Endothelial cell of umbilical vein (primary cell): ENCODE results near the gene LSM11. TPM values are rescaled to one million over a fixed set of nuclear protein-coding genes. Genes with fewer than 3 reads are reported as not detected.

ENCODE experiments used
- BruUV-seq: library from RNA; stranded (reverse); fragments of 400-500 nt; replicated peaks from 2 replicates; lab custom pipeline; 2021; lab: Mats Ljungman, UMichigan
- CTCF ChIA-PET: fragments of 300-600, 350-600 bp; sonication (Branson Sonifier 250); formaldehyde crosslinking; loops from one replicate; lab custom pipeline; 2021; ENCODE audit warnings: antibody characterized with exemption, inconsistent platforms; lab: Charles Lee
- POLR2A ChIA-PET: fragments of 300-600, 350-600 bp; sonication (Branson Sonifier 250); formaldehyde crosslinking; loops from one replicate; lab custom pipeline; 2021; ENCODE audit warnings: antibody characterized with exemption, inconsistent platforms; lab: Charles Lee
- DNase-seq: peaks from one replicate; pipeline ENCODE4 v3.0.0-alpha.2; 2011; ENCODE audit warnings: low read depth, low spot score
- FAIRE-seq: peaks from 2 replicates; lab custom pipeline; 2011; peaks lifted over from hg19 to GRCh38; lab: Jason Lieb, UNC
- H2AFZ ChIP-seq: 2 replicates; pipeline ENCODE4 v1.6.0; 2012; ENCODE audit warnings: low read depth, low read length, control low read depth, inconsistent platforms
- H3K27ac ChIP-seq: 2 replicates; pipeline ENCODE4 v1.5.1; 2011; ENCODE audit warnings: low read depth, mild to moderate bottlenecking, control low read depth, low read length, moderate library complexity; ENCODE audit not compliant: insufficient read depth
- H3K27me3 ChIP-seq, 2 experiments: 2 replicates each; pipeline versions ENCODE4 v1.6.0 to v1.6.1; 2011; ENCODE audit warnings: low read length in 2 of 2, mixed read lengths in 1 of 2; ENCODE audit not compliant: control insufficient read depth in 2 of 2, insufficient read depth in 2 of 2
- H3K36me3 ChIP-seq, 2 experiments: 2 replicates in 1 of 2; 3 replicates in 1 of 2; pipeline ENCODE4 v1.5.1; 2011; ENCODE audit warnings: low read length in 2 of 2, mild to moderate bottlenecking in 1 of 2, moderate library complexity in 1 of 2; ENCODE audit not compliant: control insufficient read depth in 2 of 2, insufficient read depth in 2 of 2; ENCODE audit errors: extremely low read depth in 1 of 2
- H3K4me1 ChIP-seq: 3 replicates; pipeline ENCODE4 v1.5.1; 2011; ENCODE audit warnings: mild to moderate bottlenecking, low read length; ENCODE audit not compliant: control insufficient read depth, insufficient read depth; ENCODE audit errors: extremely low read depth
- H3K4me2 ChIP-seq: 2 replicates; pipeline ENCODE4 v1.6.1; 2011; ENCODE audit warnings: low read length, control low read depth, mixed read lengths; ENCODE audit not compliant: insufficient read depth
- H3K4me3 ChIP-seq, 3 experiments: fragments of 200-600 bp in 1 of 3; sonication (generic), shearing (Covaris generic) in 1 of 3; replicated peaks in 1 of 3; 2 replicates each; pipeline ENCODE4 v1.5.1; 2011 to 2016; ENCODE audit warnings: control low read depth in 3 of 3, low read length in 3 of 3, mild to moderate bottlenecking in 2 of 3, inconsistent platforms in 1 of 3, low read depth in 1 of 3, moderate library complexity in 1 of 3; ENCODE audit not compliant: insufficient read depth in 1 of 3
- H3K79me2 ChIP-seq: 2 replicates; pipeline ENCODE4 v1.6.0; 2012; ENCODE audit warnings: low read length, inconsistent platforms; ENCODE audit not compliant: control insufficient read depth, insufficient read depth
- H3K9ac ChIP-seq: replicated peaks from 2 replicates; pipeline ENCODE3; 2011; ENCODE audit warnings: low read length, control low read depth; ENCODE audit not compliant: insufficient read depth; ENCODE audit errors: extremely low read depth
- H3K9me1 ChIP-seq: replicated peaks from 3 replicates; pipeline ENCODE4 v1.6.0; 2011; ENCODE audit warnings: mild to moderate bottlenecking, low read length; ENCODE audit not compliant: control insufficient read depth, insufficient read depth; ENCODE audit errors: extremely low read depth
- H3K9me3 ChIP-seq: replicated peaks from 2 replicates; pipeline ENCODE4 v1.5.1; 2012; ENCODE audit warnings: low read length, inconsistent platforms; ENCODE audit not compliant: control insufficient read depth, insufficient read depth
- H4K20me1 ChIP-seq: replicated peaks from 2 replicates; pipeline ENCODE3; 2011; ENCODE audit warnings: mild to moderate bottlenecking, low read length; ENCODE audit not compliant: control insufficient read depth, insufficient read depth; ENCODE audit errors: extremely low read depth
- CTCF ChIP-seq, 2 donors: IDR thresholded peaks; 1 replicate in 1 of 2; 2 replicates in 1 of 2; pipeline ENCODE4 v1.5.1; 2011; ENCODE audit warnings: low read length in 2 of 2, mild to moderate bottlenecking in 2 of 2, moderate library complexity in 2 of 2, control low read depth in 1 of 2, inconsistent platforms in 1 of 2, low read depth in 1 of 2; ENCODE audit not compliant: insufficient read depth in 1 of 2; ENCODE audit errors: extremely low read depth in 1 of 2
- EZH2 ChIP-seq: IDR thresholded peaks from 2 replicates; pipeline ENCODE4 v1.6.1; 2012; ENCODE audit warnings: borderline replicate concordance, low read depth, mild to moderate bottlenecking, moderate library complexity, low read length, inconsistent platforms; ENCODE audit not compliant: severe bottlenecking
- FOS ChIP-seq: IDR thresholded peaks from 2 replicates; pipeline ENCODE4 v1.6.1; 2011; ENCODE audit warnings: mild to moderate bottlenecking, low read length, moderate library complexity, borderline replicate concordance; ENCODE audit not compliant: insufficient read depth
- GATA2 ChIP-seq: IDR thresholded peaks from 2 replicates; pipeline ENCODE4 v1.7.0; 2011; ENCODE audit warnings: low read depth, mild to moderate bottlenecking, moderate library complexity, mixed read lengths, low read length; ENCODE audit not compliant: insufficient read length, insufficient read depth
- JUN ChIP-seq: IDR thresholded peaks from 2 replicates; pipeline ENCODE4 v1.6.1; 2011; ENCODE audit warnings: borderline replicate concordance, low read depth; ENCODE audit not compliant: insufficient read length, insufficient read depth
- MAX ChIP-seq: IDR thresholded peaks from 2 replicates; pipeline ENCODE4 v1.6.1; 2011; ENCODE audit not compliant: insufficient read depth, insufficient read length
- MYC ChIP-seq: IDR thresholded peaks from one replicate; pipeline ENCODE4 v1.6.1; 2011; ENCODE audit warnings: mild to moderate bottlenecking, low read depth, low read length
- POLR2A ChIP-seq: IDR thresholded peaks from 2 replicates; pipeline ENCODE4 v1.6.1; 2012; ENCODE audit warnings: low read depth, mild to moderate bottlenecking, control low read depth, low read length
- POLR2AphosphoS5 ChIP-seq: IDR thresholded peaks from 2 replicates; pipeline ENCODE4 v1.6.1; 2012; ENCODE audit warnings: low read depth, mild to moderate bottlenecking, control low read depth, low read length, moderate library complexity; ENCODE audit not compliant: insufficient read depth
- dilution Hi-C: fragments of 300-500 bp; cut with MboI; formaldehyde crosslinking; loops from one replicate; pipeline ENCODE4 v1.15.0; 2019; ENCODE audit warnings: low sequenced_read_pairs; ENCODE audit not compliant: extremely low pct_ligation_motif_present
- intact Hi-C: fragments of 100-400 bp; cut with micrococcal nuclease; formaldehyde crosslinking; loops from one replicate; pipeline ENCODE4 v1.10.0; 2022
- polyA plus RNA-seq, 4 experiments: library from polyadenylated mRNA; depleted of rRNA in 3 of 4; stranded (reverse) in 3 of 4; unstranded in 1 of 4; fragments of >200 nt; gene quantifications; 2 replicates each; pipeline versions ENCODE4 v1.2.1 to v1.2.3, GENCODE V29; 2011 to 2012; ENCODE audit warnings: missing spikeins in 1 of 4
- total RNA-seq: library from RNA; stranded (reverse); gene quantifications from 2 replicates; pipeline ENCODE4 v1.2.3, GENCODE V29; 2021

The LSM11 gene
- total and polyA plus RNA-seq, 2 donors (not counting 3 experiments of a cell fraction or from before 2014, with no cell fraction given) = 3.5 to 7.3 TPM

DNA sequence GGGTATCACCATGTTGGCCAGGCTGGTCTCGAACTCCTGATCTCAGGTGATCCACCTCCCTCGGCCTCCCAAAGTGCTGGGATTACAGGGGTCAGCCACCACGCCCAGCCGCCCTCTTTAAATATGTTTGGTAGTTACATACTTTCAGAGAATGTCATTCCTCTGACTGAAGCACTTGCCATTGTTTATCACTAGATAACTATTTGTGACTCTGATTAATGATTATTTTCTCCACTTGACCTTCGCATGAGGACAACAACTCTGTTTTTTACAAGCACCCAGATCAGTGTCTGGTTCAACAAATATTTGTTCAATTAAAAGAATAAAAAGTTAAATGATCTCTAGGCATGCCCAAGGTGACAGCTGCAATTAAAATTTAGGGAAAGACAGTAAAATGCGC lies 59.2 kb downstream of the LSM11 start:
- dilution Hi-C loops = no loop called here
- CTCF ChIA-PET = no interaction called here

More for the DNA sequence above, 59.2 kb downstream of the LSM11 start:
- Histone ChIP-seq H3K36me3 (peaks cover 2 to 14% of the 10 kb centered on the region in 2 experiments), H3K9me1 (no peaks in the 10 kb centered on the region), H3K79me2 (no peaks in the 10 kb centered on the region), H3K9ac (no peak overlapping the region), H3K4me1 (peaks cover 5% of the 10 kb centered on the region), H3K9me3 (no peaks in the 10 kb centered on the region), H3K27ac (no peak overlapping the region), H3K4me2 (no peak overlapping the region), H2AFZ (no peak overlapping the region), H3K27me3 (no peaks in the 10 kb centered on the region), H3K4me3 (no peak overlapping the region), H4K20me1 (no peaks in the 10 kb centered on the region)
- no peak for DNase-seq
- POLR2A ChIA-PET = no interaction called here
- intact Hi-C loops = no loop called here
- no peak for FAIRE-seq
- no TSS peak for BruUV-seq
- no peak for TF ChIP-seq JUN
- TF ChIP-seq POLR2AphosphoS5 = no peak
- TF ChIP-seq GATA2 = no peak
- no peak for TF ChIP-seq POLR2A
- no peak for TF ChIP-seq MAX
- no peak for TF ChIP-seq CTCF (IDR thresholded peaks at IDR 0.05; ENCODE audit: extremely low read depth in 1 of 2, insufficient read depth in 1 of 2, low read depth in 1 of 2, low read length in 2 of 2)
- TF ChIP-seq MYC = no peak
- TF ChIP-seq FOS = no peak
- no peak for TF ChIP-seq EZH2
